HL-60/S4 treated with retinoic acid at 250 ng/mL for 4 days and 3 days (cell line): ENCODE measurements around the gene VDR.
"Not testable (repeated sequence)": the region's sequence is repeated elsewhere in the genome, so short reads cannot be mapped to it uniquely, and the experiment has no call there.

Source experiments
- in situ Hi-C: fragments of 300-500 bp; cut with MboI; formaldehyde crosslinking; loops from 2 replicates; pipeline ENCODE4 v1.7.0; 2022; ENCODE audit warnings: low sequenced_read_pairs

VDR gene

GRCh38 chr12:47851303-47851952 lies 53.4 kb downstream of the VDR start:
- in situ Hi-C loops, result no loop called here

GRCh38 chr12:47850153-47851084 lies 54.4 kb downstream of the VDR start:
- in situ Hi-C loops, result no loop called here

- in situ Hi-C loops, result no loop called here
Measured at GRCh38 chr12:47849261-47849660, 55.5 kb downstream of the VDR start.

- in situ Hi-C loops, result no loop called here
Measured at GRCh38 chr12:47848853-47849252, 55.9 kb downstream of the VDR start.

- in situ Hi-C loops, result no loop called here
Measured at GRCh38 chr12:47846294-47846996, 58.3 kb downstream of the VDR start.

- in situ Hi-C loops, result no loop called here
Measured at GRCh38 chr12:47845081-47845480, 59.7 kb downstream of the VDR start.

GRCh38 chr12:47844264-47845019 lies 60.4 kb downstream of the VDR start:
- in situ Hi-C loops, result no loop called here

GRCh38 chr12:47843226-47843980 lies 61.4 kb downstream of the VDR start:
- in situ Hi-C loops, result no loop called here

- in situ Hi-C loops, result not testable (repeated sequence)
Measured at GRCh38 chr12:47842543-47842942, 62.3 kb downstream of the VDR start.

- in situ Hi-C loops, result no loop called here
Measured at GRCh38 chr12:47841910-47842309, 62.9 kb downstream of the VDR start.

- in situ Hi-C loops, result no loop called here
Measured at GRCh38 chr12:47841501-47841900, 63.3 kb downstream of the VDR start.

- in situ Hi-C loops, result no loop called here
Measured at GRCh38 chr12:47840571-47840970, 64.2 kb downstream of the VDR start.

GRCh38 chr12:47839214-47839876 lies 65.4 kb downstream of the VDR start:
- in situ Hi-C loops, result no loop called here

GRCh38 chr12:47838286-47838931 lies 66.4 kb downstream of the VDR start:
- in situ Hi-C loops, result no loop called here

- in situ Hi-C loops, result no loop called here
Measured at GRCh38 chr12:47837190-47838171, 67.3 kb downstream of the VDR start.

GRCh38 chr12:47835831-47836155 lies 69.0 kb downstream of the VDR start:
- in situ Hi-C loops, result no loop called here

- in situ Hi-C loops, result no loop called here
Measured at GRCh38 chr12:47835006-47835830, 69.6 kb downstream of the VDR start.
